Activated CD4-positive, alpha-beta T cell treated with anti-CD3 and anti-CD28 coated beads for 48 hours (primary cell): ENCODE results near the gene TLE3.
A peak's percentile ranks its signal among the peaks of the same experiment; 100 is the strongest.

Experiments
- DNase-seq: peaks from one replicate; pipeline ENCODE4 v3.0.0-alpha.2; 2020

The TLE3 gene

DNA sequence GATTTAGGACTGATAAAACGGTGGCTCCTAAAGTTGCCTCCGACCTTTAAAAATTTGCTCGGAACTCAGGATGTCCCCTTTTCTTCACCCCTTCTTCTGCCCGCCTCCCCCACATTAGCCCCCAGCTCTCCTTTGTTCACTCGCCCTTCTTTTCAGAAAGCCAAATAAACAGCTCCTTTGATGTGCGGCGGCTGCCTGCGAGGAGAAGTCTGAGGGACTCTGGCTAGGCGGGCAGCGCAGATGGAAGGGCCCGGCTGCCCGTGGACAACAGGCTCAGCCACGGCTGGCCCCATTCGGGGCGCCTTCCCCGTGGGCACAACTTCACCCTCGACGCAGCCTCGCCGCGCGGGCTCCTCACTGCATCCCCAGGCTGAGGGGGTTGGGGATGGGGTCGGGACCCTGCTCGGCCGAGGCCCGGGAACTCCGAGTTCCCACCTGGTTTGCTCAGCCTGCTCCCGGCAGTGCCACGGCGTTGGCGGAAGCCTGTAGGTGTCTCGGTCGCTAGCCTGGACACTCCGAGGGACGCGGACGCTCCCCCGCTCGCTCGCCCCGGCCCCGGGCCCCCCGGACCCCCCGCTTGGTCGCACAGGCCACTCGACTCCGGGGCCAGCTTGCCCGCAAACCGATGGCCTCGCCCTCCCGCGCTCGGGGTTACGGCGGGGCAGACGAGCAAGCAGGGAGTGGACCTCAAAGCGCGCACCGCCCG lies 897 bp upstream of the TLE3 start:
- DNase-seq = peak; percentile 42

DNA sequence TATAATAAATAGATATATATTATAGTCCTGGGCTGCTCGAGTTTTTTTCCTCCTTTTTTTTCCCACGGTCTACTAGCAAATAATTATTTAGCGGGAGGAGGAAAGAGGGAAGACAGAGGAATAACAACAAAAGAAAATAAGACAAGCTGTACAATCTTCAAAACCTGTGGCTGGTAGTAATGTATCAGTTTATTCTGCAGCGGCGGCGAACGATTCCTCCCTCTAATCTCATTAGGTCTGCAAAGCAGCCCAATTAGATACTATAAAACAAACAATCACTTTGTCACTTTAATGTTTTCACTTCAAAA lies 390 bp upstream of the TLE3 start:
- peak; percentile 24 for DNase-seq

DNA sequence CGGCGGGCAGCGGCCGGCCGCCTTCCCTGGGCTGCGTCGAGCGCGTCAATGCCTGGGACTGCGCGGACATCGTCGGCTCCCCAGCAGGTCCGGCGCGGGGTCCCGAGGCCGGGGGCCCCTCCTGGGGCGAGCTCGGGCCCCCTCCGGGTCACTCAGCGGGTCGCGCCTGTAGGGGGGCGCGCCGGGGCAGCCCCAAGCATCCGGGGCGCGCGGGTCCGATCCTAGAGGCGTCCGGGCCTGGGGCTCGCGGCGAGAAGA lies 725 bp downstream of the TLE3 start:
- DNase-seq = no peak

GRCh38 chr15:70096215-70097062 lies 1.3 kb downstream of the TLE3 start:
- DNase-seq = peak; percentile 73

DNA sequence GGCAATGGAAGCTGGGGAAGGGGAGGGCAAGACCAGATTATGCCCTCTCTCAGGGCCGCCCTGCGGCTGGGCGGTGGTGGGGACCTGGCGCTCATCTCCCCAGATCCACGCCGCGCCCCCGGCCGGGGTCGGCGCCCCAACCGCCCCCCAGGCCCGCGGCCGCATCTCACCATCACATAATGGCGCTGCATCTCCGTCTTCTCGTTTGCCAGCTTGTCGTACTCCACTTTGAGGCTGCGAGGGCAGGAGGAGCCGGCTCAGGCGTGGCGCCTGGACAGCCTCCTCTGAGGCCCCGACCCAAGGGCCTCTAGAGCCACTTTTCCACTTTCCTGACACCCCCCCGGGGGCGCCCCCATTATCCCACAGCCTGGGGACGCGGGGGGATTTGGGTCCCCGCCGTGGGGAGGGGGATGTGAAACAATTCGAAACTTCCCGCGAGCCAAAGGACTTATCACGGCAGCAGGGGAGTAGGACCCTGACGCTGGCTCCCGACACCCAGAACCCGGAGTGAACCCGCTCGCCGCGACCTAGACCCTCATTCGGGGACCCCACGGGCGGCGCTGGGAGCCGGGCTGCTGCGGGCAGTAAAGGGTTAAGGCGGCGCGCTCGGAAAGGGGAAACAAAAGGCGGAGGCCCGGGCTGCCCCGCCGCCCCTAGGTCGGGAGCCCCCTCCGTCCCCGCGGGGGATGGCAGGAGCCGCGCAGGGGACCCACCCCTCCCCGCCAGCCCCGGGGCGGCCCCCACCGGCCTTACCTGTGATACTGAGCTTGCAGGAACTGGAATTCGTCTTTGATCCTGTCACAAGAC lies 2.1 kb downstream of the TLE3 start:
- DNase-seq = peak; percentile 61

DNA sequence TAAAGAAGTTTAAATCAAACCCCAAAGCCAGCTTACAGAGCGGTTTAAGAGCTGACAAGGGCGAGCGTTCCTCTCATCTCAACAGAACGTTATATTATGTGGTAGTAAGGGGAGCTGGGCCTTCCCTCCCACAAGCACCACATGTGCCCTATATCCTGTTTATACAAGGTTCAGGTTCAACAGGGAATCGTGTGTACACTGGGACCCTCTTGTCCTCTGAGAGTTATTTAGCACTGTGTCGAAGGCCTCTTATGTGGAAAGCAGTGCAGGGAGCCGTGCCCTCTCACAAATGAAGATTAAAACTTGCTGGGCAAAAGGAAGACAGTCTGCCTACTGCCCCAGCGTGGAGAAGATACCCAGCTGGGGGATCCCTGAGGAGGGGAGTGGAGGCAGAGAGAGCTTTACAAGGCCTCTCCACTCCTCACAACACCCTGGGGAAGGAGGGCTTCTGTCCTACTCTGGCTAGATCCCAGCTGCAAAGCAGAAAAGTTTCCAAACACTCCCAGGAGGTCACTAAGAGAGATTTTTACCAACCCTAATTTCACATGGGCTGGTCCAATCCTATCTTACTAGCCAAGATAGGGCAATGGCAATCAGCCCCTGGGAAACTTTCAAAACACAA lies 2.9 kb downstream of the TLE3 start:
- no peak for DNase-seq

DNA sequence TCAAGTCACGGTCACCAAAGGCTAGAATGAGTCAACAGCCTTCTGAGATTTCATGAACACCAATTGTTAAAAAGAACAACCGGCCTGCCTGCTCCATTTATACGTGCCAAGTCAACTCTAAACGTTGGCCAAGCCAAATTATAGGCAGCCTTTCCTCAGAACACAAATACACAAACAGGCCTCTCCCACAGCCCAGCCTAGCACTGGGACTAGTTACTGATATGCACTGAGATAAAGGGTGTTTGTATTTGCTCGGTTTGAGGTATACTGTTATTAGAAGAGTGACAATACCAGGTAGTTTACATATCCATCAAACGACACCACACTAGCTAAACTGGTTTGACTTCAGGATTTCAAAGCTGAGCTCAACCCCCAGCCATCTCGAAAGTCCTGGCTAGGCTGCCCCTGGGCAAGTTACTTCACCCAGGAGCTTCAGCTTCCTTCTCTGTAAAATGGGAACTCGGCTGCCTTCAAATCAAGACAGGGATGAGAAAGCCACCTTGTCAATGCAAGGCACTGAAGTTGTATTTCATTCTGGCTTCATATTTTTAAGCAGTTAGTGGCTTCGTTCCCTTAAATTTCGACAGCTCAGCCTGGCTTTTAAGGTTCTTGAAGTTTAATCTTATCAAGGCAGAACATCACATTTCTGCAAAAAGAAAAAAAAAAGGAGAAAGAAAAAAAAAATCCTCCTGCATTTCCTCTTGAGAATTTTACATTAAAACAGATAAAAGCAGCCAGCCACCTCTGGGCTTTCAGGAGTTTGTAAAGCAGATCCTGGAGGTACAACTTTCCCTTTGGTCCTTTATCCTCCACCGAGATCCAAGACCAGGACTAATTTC lies 4.0 kb downstream of the TLE3 start:
- peak; percentile 25 for DNase-seq

DNA sequence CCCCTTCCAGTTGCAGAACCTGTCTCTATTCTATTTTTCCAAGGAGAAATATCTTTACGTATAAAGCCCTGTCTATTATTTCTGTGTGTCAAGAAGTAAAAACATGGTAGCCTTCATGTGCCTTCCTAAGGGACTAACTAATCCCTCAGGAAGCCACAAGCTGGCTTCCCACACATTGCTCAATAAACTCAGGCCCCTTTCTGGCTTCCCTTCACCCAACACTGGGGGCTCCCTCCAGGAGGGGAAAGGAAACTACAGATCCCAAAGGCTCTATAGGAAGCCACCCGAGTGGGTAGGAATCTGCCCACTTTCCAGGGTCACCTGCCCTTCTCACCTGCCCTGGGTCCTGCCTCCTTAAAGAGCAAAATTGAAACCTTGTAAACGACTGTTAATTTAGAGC lies 4.6 kb downstream of the TLE3 start:
- DNase-seq = no peak

DNA sequence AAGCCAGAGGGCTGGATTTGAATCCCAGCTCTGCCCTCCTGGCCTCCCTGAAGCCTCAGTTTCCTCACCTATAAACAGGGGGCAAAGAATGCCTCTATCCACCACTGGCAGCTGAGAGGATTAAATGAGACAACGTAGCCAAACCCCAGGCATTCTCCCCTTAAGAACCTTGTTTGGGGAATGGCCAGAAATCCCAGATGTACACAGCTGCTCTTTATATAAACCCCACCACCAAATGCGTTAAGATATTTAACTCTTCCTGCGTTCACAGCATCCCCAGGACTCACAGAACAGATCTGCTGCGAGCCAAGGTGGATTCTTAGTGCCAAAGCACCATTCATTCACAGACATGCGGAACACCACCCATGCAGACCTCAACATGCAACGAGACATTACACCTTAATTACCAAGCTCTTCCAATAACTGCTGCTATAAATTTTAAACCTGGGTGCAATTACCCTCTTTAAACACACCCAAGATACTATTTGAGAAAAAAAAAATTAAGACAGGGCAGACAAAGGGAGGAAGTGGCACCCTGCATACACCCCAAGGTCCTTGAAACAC lies 5.2 kb downstream of the TLE3 start:
- no peak for DNase-seq

DNA sequence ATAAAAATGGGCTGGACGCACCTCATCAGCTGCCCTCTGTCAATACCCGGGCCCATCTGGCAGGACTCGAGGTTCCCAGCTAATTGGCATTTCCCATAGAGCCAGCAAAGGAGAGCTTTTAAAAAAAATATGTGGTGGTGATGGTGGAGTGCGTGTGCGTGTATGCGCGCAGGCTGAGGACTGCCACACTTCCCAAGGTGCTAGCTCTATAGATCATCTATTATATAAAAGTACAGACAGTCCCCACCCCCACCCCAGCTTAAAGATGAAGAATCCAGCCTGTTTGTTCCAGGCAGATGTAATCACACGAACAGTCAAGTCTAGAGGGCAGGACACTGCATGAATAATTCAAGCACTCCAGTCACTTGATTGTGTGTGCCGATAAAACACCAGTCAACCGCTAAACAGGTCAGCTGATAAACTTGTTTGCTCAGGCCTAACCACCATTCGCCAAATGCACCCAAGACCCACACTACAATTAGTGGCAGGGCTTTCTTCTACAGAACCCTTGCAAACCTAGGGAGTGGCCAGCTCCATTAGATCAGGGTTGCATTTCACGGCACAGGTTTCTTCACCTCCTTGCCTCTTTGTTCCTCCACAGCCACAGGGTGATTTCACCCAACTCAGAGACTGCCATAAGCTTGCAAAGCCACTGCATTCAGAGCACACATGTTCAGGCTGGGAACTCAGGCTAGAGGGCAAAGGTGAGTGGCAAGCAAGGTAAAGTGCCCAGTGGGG lies 5.8 kb downstream of the TLE3 start:
- DNase-seq = peak; percentile 31

DNA sequence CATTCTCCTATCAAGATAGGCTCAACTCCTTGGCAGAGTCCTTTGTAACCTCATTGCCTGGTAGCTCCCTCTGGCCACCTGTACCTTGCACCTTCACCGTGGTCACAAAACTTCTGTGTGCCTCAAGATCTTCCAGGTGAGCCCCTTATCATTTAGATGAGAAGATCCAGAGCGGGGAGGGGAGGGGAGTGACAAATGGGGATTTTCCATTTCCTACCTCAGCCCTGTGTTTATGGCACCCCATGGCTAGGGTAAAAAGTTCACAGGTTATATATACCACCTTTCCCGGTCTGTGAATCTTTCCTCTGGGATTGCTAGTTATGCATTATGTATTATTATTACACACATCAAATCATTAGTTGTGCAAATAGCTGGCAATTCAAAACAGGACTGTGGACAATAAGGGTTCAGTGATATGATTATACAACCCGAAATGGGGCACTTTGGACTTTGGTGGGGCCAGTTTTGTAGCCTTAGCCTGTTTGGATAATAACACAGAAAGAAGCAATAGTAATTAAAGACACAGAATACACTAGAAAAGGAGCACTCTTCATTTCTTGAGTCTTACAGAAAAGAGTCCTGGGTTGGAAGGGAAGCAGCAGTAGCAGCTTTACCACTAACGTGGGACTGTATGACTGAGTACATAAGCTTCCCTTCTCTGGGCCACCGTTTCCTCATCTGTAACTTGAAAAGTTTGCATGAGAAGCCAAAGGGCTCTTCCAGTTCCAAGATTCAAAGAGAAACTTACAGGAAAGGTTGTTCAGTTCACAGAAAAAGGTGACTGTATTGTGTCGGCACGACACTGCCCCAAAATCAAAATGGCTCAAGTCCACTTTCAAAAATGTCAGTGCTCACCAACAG lies 7.1 kb downstream of the TLE3 start:
- no peak for DNase-seq

- DNase-seq = no peak
Measured at GRCh38 chr15:70089692-70089971, 8.1 kb downstream of the TLE3 start.

- no peak for DNase-seq
Measured at GRCh38 chr15:70088887-70089691, 8.6 kb downstream of the TLE3 start.

DNA sequence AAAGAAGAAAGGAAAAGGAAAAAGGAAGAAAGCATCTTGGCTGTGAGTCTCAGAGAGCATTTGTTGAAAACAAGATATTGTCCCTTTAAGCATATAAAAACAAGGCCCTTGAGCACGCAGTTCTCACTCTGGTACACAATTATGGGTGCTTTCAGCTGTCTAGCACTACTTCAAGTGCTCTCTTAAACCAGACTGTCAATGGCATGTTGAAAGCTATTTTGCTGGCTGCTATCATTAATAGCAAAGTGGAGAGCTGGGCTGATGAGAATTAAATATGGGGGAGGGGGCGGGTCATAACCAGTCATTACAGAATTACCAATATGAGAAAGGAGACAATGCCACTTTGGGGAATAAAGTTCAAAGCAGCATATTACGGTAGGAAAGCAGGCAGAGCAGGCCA lies 9.3 kb downstream of the TLE3 start:
- DNase-seq = no peak

DNA sequence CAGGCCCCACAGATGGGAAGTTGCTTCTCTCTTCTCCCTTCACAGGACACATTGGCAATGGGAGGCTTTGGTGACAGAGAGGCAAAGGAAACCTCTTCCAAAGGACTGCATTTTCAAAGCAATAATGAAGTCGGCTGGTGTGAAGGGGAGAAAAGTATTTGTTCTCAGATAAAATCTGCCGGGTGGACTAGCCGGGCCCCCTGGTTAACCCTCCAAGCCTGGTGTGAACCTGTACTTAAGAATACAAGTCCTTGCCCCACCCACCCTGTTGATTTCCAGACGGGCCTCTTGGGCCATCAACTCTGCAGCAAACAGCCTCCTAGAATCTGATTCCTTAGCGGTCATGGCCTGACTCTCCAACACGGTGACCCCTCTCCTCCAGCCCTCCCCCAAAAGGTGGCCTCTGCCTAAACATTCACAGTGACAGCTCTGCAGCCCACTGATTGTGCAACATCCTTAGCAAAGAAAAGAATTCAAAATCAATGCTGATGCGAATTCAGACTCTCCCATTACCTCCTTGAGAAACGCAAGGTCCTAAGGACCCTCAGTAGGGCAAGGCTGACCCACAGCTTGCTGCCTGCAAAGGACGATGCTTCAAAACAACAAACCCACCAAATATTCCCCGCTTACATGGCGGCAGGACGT lies 9.9 kb downstream of the TLE3 start:
- DNase-seq = no peak

GRCh38 chr15:70086636-70087035 lies 11.1 kb downstream of the TLE3 start:
- DNase-seq = no peak

- no peak for DNase-seq
Measured at GRCh38 chr15:70084461-70084860, 13.3 kb downstream of the TLE3 start.

GRCh38 chr15:70083946-70084345 lies 13.8 kb downstream of the TLE3 start:
- no peak for DNase-seq

GRCh38 chr15:70083418-70083817 lies 14.3 kb downstream of the TLE3 start:
- DNase-seq = no peak
